Vagina (tissue), 2 donors: ENCODE data around the gene CPVL. TPM values are rescaled to one million over a fixed set of nuclear protein-coding genes. Genes with fewer than 3 reads are reported as not detected.

Experiments used
- DNase-seq, 2 donors: peaks; one replicate each; pipeline ENCODE4 v3.0.0-alpha.2; 2017; ENCODE audit errors: extremely low spot score in 2 of 2
- H3K27ac ChIP-seq: fragments of 200-600 bp; sonication (generic); one replicate; pipeline ENCODE4 v1.5.1; 2019
- H3K27me3 ChIP-seq: fragments of 200-600 bp; sonication (generic); one replicate; pipeline ENCODE4 v1.5.1; 2019
- H3K36me3 ChIP-seq, 2 donors: fragments of 200-600 bp; sonication (generic); one replicate each; pipeline ENCODE4 v1.5.1; 2017 to 2019
- H3K4me1 ChIP-seq: fragments of 200-600 bp; sonication (generic); one replicate; pipeline ENCODE4 v1.5.1; 2019
- H3K4me3 ChIP-seq, 2 donors: fragments of 200-600 bp; sonication (generic); 1 replicate in 1 of 2; 2 replicates in 1 of 2; pipeline ENCODE4 v1.5.1; 2016 to 2019
- H3K9me3 ChIP-seq: fragments of 200-600 bp; sonication (generic); one replicate; pipeline ENCODE4 v1.5.1; 2019
- CTCF ChIP-seq, 3 experiments: fragments of 450-650 bp in 2 of 3; fragments of 200-600 bp in 1 of 3; sonication (generic) in 1 of 3; IDR thresholded peaks; one replicate each; pipeline ENCODE4 v1.5.1; 2017 to 2019; ENCODE audit warnings: antibody characterized with exemption in 3 of 3, mild to moderate bottlenecking in 2 of 3, moderate library complexity in 2 of 3
- POLR2A ChIP-seq, 2 donors: fragments of 450-650 bp; IDR thresholded peaks; one replicate each; pipeline ENCODE4 v1.6.1; 2017; ENCODE audit warnings: antibody characterized with exemption in 2 of 2, mild to moderate bottlenecking in 2 of 2, moderate library complexity in 2 of 2
- POLR2AphosphoS5 ChIP-seq, 2 donors: sonication (generic); formaldehyde crosslinking; IDR thresholded peaks; one replicate each; pipeline ENCODE4 v1.9.0; 2017; ENCODE audit warnings: antibody characterized with exemption in 2 of 2, mild to moderate bottlenecking in 2 of 2, low read depth in 1 of 2; ENCODE audit not compliant: insufficient read depth in 1 of 2
- intact Hi-C: fragments of 100-400 bp; cut with DNase I; formaldehyde crosslinking; loops from one replicate; pipeline ENCODE4 v1.15.1; 2023
- total RNA-seq: library from RNA; depleted of rRNA; stranded (reverse); fragments of >200 nt; gene quantifications from one replicate; pipeline ENCODE4 v1.2.3, GENCODE V29; 2016

Gene CPVL
- total RNA-seq, 1 donor from 2014 or later: 9.6 TPM

- TF ChIP-seq CTCF (IDR thresholded peaks at IDR 0.05) (no peak), POLR2A (IDR thresholded peaks at IDR 0.05) (no peak), POLR2AphosphoS5 (IDR thresholded peaks at IDR 0.05; ENCODE audit: insufficient read depth in 1 of 2, low read depth in 1 of 2) (no peak)
- no peaks in the 10 kb centered on the region for H3K9me3 ChIP-seq
- no peak overlapping the region for H3K4me3 ChIP-seq
- H3K27me3 ChIP-seq: no peaks in the 10 kb centered on the region
- no peaks in the 10 kb centered on the region for H3K36me3 ChIP-seq
- peak in 1 of 2 donors; percentile 67 for DNase-seq
- H3K27ac ChIP-seq: peak overlapping the region; percentile 52
- intact Hi-C loops: loop anchor here (10.0 kb wide), 1 partner anchor 111 kb away; no protein-coding TSS in a partner anchor
- H3K4me1 ChIP-seq: peaks cover 62% of the 10 kb centered on the region
Observed at GRCh38 chr7:28983396-28984190, 162.7 kb downstream of the CPVL start.

- Histone ChIP-seq H3K4me3 (no peak overlapping the region), H3K36me3 (no peaks in the 10 kb centered on the region), H3K27me3 (no peaks in the 10 kb centered on the region), H3K27ac (no peak overlapping the region), H3K4me1 (peaks cover 39% of the 10 kb centered on the region), H3K9me3 (no peaks in the 10 kb centered on the region)
- TF ChIP-seq CTCF (IDR thresholded peaks at IDR 0.05) (no peak), POLR2AphosphoS5 (IDR thresholded peaks at IDR 0.05; ENCODE audit: insufficient read depth in 1 of 2, low read depth in 1 of 2) (no peak), POLR2A (IDR thresholded peaks at IDR 0.05) (no peak)
- DNase-seq: peak in 1 of 2 donors; percentile 37
- intact Hi-C loops: loop anchor here (10.0 kb wide), 1 partner anchor 114 kb away; no protein-coding TSS in a partner anchor
Observed at GRCh38 chr7:28981161-28981465, 165.2 kb downstream of the CPVL start.

GRCh38 chr7:28980451-28981160 is 165.7 kb downstream of the CPVL start:
- no peak overlapping the region for H3K4me3 ChIP-seq
- no peaks in the 10 kb centered on the region for H3K9me3 ChIP-seq
- no peaks in the 10 kb centered on the region for H3K36me3 ChIP-seq
- intact Hi-C loops: loop anchor here (10.0 kb wide), 1 partner anchor 114 kb away; no protein-coding TSS in a partner anchor
- peaks cover 34% of the 10 kb centered on the region for H3K4me1 ChIP-seq
- no peak for TF ChIP-seq CTCF (IDR thresholded peaks at IDR 0.05)
- TF ChIP-seq POLR2AphosphoS5 (IDR thresholded peaks at IDR 0.05; ENCODE audit: insufficient read depth in 1 of 2, low read depth in 1 of 2): no peak
- TF ChIP-seq POLR2A (IDR thresholded peaks at IDR 0.05): no peak
- H3K27ac ChIP-seq: no peak overlapping the region
- no peaks in the 10 kb centered on the region for H3K27me3 ChIP-seq
- DNase-seq: peak in 1 of 2 donors; percentile 42

- Histone ChIP-seq H3K4me1 (peaks cover 25% of the 10 kb centered on the region), H3K36me3 (no peaks in the 10 kb centered on the region), H3K4me3 (no peak overlapping the region), H3K9me3 (no peaks in the 10 kb centered on the region), H3K27ac (no peak overlapping the region), H3K27me3 (no peaks in the 10 kb centered on the region)
- TF ChIP-seq POLR2AphosphoS5 (IDR thresholded peaks at IDR 0.05; ENCODE audit: insufficient read depth in 1 of 2, low read depth in 1 of 2) (no peak), POLR2A (IDR thresholded peaks at IDR 0.05) (no peak), CTCF (IDR thresholded peaks at IDR 0.05) (no peak)
- peak in 1 of 2 donors; percentile 77 for DNase-seq
- intact Hi-C loops: loop anchor here (10.0 kb wide), 1 partner anchor 115 kb away; no protein-coding TSS in a partner anchor
Observed at GRCh38 chr7:28979776-28980175, 166.6 kb downstream of the CPVL start.
